GM21529 (cell line): ENCODE data around the gene HYAL1.
A peak's percentile ranks its signal among the peaks of the same experiment; 100 is the strongest.

ENCODE experiments used
- ATAC-seq: cut with Tn5 transposase; IDR thresholded peaks from one replicate; pipeline ENCODE4 v1.9.1; 2021; ENCODE audit not compliant: unreplicated experiment

The HYAL1 gene

DNA sequence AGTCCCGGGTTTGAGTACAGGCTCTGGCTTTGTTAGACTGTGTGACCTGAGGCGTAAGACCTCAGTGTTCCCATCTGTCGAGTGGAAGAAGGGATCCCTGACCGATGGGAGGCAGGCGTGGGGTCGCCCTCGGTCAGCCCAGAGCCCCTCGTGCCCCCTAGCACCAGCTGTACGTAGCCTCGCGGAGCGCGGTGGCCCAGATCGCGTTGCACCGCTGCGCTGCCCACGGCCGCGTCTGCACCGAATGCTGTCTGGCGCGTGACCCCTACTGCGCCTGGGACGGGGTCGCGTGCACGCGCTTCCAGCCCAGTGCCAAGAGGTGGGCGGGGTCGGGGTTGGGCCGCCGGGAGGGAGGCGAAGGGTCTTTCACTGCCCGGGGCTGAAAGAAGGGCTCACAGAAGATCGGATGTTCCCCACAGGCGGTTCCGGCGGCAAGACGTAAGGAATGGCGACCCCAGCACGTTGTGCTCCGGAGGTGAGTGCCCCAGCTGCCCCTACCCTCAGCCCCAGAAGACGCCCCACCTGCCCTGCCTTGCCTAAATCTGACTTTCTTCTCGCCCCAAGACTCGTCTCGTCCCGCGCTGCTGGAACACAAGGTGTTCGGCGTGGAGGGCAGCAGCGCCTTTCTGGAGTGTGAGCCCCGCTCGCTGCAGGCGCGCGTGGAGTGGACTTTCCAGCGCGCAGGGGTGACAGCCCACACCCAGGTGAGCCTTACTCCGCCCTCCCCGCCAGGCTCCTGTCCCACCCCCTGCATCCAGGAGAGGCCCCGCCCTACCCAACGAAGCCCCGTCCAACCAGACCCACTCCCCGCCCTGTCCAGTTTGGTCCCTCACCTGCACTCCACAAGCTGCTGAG, 28.0 kb downstream of the HYAL1 start:
- ATAC-seq: no peak

DNA sequence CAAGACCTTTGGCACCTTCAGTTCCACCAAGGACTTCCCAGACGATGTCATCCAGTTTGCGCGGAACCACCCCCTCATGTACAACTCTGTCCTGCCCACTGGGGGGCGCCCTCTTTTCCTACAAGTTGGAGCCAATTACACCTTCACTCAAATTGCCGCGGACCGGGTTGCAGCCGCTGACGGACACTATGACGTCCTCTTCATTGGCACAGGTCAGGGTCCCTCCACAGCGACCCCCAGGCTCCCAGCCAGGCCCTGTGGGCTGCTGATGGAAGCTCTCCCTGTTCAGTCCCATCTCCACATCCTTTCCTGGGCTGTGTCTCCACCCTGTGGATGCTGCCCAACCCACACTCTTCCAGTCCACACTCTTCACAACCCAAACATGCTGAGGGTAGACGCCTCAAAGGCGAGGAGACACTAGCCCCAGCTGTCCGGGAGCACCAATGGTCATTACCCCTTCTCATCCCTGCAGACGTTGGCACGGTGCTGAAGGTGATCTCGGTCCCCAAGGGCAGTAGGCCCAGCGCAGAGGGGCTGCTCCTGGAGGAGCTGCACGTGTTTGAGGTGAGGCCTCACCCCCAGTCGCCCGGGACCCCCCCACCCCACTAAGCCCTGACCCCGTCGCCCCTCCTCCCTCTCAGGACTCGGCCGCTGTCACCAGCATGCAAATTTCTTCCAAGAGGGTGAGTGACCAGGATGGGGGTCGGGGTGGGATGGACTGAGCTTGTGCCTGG, 28.8 kb downstream of the HYAL1 start:
- no peak for ATAC-seq

DNA sequence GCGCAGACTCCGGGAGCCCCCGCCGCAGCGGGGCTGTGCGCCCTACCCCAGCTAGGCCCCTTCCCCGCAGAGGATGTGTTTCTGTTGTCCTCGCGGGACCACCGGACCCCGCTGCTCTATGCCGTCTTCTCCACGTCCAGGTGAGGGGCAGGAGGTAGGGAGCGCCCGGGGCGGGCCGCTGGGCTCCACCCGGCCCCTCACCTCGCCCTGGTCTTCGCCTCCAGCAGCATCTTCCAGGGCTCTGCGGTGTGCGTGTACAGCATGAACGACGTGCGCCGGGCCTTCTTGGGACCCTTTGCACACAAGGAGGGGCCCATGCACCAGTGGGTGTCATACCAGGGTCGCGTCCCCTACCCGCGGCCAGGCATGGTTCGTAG, 29.7 kb downstream of the HYAL1 start:
- ATAC-seq: no peak

DNA sequence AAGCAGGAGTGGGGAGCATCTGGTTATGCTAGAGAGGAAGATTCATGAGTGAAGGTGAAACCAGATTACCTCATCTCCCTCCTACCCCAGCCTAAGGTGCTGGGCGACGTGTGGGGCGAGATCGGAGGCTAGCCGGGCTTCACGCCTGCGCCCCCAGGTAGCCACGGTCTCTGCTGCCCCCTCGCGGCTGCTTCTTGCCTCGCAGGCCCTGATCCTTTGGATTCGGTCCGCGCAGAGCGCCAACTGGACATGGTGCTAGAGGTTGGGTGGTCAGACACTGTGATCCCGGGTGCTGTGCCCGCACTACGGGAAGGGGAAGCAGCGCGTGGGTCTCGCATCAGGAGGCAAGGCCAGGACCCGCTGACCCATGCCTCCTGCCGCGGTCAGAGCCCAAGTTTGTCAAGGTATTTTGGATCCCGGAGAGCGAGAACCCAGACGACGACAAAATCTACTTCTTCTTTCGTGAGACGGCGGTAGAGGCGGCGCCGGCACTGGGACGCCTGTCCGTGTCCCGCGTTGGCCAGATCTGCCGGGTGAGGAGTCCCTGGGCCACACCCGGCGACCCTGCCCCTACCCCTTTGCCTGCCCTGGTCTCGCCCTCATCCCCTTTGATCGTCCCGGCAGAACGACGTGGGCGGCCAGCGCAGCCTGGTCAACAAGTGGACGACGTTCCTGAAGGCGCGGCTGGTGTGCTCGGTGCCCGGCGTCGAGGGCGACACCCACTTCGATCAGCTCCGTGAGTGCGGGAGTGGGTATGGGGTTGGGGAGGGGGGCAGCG, 30.3 kb downstream of the HYAL1 start:
- ATAC-seq: peak; percentile 88

DNA sequence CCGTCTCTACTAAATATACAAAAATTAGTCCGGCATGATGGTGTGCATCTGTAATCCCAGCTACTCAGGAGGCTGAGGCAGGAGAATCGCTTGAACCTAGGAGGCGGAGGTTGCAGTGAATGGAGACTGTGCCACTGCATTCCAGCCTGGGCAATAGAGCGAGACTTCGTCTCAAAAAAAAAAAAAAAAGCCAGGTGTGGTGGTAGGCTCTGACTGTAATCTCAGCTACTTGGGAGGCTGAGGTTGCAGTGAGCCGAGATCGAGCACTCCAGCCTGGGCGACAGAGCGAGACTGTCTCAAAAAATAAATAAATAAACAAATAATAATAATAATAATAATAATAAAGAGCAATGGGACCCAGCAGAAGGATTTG, 30.9 kb downstream of the HYAL1 start:
- peak; percentile 5 for ATAC-seq

DNA sequence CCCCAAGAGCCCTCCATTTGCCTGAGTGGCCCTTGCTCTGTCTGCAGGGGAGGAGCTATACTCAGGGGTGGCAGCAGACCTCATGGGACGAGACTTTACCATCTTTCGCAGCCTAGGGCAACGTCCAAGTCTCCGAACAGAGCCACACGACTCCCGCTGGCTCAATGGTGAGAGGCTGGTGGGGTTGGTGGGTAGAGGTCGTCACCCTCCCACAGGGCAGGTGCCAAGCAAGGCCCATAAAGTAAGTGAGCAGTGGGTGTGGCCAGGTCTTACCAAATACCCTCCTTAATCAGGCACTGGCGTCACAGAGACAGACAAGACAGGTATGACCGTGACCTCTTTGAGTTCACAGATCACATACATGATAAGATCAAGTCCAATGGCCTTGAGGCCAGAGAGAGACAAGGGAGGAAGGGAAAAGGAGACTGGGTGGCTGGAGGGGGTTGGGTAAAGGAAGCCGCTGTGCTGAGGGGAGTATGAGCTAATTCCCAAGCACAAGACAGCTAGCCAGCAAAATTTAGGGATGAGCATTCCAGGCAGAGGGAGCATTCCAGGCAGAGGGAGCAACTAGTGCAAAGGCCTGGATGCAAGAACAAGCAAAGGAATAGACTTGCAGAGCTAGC, 31.9 kb downstream of the HYAL1 start:
- ATAC-seq: no peak

DNA sequence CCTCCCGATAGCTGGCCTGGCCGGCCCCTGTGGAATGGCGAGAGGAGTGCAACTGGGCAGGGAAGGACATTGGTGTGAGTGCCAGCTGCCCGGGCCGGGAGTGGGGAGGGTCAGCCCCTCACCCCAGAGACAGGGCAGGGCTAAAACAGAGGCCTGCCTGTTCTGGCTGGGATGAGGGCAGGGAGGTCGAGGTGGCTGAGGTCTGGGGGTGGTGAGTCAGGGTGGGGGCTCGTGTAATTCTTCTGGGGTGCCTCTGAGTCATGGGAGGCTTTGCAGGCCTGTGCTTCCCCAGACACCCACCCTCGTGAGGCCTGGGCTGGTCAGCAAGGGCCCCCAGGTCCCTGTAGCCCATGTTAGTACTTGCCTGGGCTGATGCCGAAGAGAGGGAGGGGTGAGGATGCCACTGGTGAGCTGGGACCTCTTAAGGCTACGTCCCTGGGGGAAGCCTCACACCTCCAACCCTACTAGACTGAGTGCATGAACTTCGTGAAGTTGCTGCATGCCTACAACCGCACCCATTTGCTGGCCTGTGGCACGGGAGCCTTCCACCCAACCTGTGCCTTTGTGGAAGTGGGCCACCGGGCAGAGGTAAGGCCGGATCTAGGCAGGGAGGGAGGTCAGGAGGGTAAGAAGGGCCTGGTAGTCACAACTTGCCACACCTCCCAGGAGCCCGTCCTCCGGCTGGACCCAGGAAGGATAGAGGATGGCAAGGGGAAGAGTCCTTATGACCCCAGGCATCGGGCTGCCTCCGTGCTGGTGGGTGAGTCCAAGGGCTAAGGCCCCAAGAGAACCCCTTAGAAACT, 32.8 kb downstream of the HYAL1 start:
- no peak for ATAC-seq

DNA sequence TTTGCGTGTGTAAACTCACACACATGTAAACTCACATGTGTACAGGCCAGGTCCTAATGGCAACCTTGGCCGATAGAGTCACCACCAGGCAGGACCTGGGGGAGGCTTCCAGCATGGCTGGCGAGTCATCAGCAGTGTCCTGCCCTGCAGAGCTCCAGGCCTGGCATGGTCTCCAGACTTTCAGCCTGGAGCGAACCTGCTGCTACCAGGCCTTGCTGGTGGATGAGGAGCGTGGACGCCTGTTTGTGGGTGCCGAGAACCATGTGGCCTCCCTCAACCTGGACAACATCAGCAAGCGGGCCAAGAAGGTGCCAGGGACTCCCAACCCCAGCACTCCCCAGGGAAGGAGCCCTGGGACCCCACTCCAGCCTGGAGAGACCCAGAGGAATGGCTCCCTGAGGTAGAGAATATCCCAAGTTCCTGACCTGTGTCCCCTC, 33.4 kb downstream of the HYAL1 start:
- no peak for ATAC-seq

DNA sequence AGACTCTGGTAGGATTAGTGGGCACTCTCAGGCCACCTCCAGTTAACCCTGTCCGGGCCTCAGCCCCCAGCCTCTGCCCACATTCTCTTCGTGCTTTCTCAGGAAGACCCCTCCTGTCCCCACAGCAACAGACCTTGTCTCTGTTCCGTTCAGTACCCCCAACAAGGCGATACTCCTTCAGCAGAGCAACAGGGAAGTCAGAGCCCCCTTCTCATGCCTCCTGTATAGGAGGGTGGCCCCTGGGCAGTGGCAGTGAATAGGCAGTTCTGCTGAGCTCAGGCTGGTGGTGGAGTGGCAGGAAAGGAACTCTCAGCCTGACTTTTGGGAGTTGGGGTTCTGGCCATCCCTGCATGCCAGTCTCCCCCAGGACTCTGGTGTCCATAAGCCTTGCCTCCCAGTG, 33.9 kb downstream of the HYAL1 start:
- ATAC-seq: no peak

DNA sequence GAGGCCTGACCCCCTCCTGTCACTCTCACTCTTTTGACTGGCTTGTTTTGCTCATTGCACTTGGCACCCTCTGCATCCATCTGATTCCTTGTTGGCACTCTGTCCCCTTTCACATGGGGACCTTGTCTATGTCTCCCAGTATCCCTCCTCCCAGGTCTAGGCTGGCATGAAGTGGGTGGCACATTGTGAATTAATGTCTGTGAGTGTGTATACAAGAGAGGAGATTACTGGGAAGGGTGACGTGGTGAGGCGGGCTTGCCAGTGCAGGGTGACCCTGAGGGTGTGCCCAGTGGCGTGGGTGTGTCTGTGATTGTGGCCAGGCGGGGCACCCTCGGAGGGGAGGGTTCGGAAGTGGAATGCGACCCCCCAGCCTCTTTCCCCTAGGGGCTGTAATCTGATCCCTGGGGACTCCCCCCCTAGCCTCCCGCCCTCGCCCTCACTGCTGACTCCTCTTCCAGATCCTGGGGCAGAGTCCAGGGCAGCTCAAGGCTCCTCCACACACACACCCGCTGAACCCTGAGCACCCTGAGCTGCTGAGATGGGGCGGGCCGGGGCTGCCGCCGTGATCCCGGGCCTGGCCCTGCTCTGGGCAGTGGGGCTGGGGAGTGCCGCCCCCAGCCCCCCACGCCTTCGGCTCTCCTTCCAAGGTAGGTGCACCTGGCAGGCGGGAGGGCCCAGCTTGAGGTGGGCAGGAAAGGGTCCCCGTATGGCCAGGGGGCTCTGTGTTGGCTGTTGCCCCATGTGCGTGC, 34.5 kb downstream of the HYAL1 start, which contains the start of gene SEMA3B:
Gene SEMA3B, plus strand, starts transcription at position 445 of the 749 bp plus-strand sequence. Its CDS starts 94 bp downstream, at position 539.
- ATAC-seq: no peak

DNA sequence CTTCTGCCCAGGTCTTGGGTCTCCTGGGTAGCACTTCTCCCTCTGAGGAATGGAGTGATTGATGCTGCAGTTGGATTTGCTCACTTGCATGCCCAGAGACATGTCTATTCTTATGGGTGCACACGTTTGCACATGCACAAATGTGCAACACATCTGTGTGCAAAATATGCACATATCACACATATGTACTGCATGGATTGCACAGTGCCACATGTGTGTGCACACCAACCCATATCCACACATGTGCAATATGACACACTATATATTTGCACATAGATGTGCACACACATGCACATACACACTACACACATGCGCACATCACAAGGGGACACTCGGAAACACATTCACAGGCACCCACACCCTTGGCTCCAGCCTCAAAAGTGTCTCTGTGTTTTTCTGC, 35.1 kb downstream of the HYAL1 start:
- no peak for ATAC-seq

DNA sequence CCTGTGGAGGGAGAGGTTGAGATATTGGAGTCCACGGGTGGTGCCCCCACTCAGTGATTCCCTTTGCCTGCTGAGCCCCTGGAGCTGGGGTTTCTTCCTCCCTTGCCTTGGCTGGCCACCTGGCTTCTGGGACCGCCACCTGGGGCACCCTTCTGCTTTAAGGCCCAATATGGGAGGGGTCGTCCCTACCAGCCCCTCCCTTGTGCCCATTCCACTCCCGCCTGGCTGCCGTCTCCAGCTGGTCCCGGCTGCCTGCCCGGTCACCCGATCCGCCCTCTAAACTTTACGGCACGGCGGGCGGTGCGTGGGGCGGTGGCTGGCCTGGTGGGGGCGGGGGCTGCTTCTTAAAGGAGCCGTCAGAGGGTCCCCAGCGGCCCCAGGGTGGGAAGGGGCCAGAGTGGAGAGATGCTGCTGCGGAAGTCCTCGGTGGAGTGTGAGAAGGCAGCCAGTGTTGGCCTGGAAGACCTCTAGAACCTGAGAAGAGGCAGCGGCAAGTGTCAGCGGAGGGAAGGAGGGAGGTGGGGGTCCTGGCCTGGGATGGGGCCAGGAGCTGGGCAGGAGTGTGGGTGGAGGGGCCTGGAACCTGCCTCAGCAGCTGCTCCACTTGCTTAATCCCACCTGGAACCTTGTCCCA, 36.0 kb downstream of the HYAL1 start:
- no peak for ATAC-seq

DNA sequence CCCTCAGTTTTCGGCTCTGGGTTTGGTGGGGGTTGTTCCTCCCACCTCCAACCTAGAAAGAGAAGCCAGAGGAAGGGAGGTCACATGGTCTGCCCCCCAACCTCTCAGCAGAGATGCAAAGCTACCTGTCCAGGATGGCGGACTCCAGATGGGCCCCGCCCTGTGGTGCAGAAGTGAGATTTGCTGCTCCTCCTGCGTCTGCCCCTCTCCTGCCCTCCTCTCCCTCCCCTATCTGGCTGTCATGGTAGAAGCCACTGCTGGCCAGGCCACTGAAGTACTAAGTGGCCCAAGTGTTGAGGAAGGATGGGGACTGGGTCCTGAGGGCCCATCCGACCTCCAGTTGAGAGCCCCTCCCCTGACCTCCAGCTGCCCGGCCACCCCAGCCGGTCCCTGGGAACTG, 36.5 kb downstream of the HYAL1 start:
- no peak for ATAC-seq

DNA sequence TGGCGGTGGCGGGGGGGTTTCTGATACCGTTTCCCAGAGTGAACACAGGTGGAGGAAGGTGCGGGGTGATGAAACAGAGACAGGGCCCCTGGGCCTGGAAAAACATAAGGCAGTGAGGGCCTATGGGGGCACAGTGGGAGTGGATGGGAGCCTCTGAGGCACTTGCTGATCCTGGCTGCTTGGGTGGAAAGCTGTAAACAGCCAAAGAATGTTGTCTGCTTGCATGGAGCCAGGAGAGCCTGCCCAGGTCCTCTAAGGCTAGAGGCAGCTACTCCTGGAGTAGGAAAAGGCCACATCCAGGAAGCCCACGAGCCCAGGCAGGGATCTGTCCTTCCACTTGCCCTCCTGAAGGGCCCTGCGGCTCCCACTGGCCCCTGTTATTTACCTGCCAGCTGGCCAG, 37.4 kb downstream of the HYAL1 start:
- no peak for ATAC-seq

DNA sequence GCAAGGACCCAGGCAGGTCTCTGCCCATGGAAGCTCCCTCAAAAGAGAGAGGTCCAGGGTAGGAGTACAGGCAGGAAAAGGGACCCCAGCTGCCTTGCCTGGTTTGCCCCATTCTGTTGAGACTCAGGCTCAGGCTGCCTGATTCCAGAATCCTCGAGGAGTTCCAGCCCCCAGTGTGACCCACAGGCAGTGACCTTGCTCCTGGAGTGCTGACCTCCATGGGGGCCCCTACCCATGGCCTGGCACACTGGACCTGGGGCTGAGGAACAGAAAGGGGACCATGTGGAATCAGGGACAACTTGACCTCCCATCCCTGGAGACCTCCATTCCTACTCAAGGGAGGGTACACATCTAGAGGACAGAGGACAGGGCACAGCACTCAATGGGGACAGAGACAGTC, 37.8 kb downstream of the HYAL1 start:
- ATAC-seq: no peak

DNA sequence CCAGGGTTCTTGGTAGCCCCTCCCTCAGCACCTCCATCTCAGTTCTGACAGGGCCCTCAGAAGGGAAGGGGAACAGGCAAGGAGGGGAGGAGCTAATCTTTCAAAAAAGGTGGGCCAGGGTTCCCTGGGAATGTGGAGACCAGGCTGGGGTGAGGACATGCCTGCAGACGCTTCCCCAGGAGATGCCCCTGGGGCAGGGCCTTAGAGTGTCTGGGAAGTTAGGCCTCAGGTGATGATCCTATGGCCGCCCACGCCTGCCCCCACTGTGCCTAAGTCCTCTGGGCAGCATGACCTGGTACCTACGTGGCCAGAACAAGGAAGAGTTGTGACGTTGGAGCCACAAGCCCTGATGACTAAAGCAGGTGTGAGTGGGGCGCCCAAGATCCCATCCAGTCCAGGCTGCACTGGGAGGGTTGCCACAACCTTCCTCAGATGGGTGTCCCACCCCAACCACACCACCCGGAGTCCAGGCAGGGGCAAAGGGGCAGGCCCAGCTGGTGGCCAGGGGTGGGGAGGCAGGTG, 38.3 kb downstream of the HYAL1 start:
- no peak for ATAC-seq

DNA sequence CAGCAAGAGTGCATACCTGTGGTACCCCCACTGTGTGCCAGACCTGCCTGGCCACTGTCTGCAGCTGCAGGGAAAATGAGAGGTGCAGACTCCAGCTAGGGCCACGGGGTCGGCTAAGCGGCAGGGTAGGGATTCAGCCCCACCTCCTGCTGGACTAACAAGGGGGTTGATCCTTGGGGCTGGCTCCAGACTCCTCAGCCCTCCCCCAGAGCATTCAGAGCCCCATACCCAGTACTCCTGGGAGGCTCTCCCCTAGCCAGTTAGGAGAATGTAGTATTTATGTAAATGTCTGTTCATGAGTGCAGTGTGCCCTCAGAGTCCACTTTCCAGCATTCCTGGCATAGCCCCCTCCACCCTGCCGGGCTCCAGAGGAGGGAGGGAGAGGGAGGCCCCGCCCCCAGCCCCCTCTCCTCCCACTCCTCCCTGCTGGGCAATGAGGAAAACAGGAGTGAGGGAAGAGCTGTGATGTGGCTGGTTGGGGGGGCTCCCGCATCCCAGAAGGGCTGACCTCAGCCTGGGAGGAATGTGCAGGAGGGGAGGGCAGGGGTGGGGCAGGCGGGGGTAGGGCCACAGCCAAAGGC, 38.9 kb downstream of the HYAL1 start:
- ATAC-seq: no peak
